NCI-H1417 treated with DMSO at 0.1 percent for 48 hours (cell line): ENCODE results near the gene SPECC1L.
"Not testable (repeated sequence)": the region's sequence is repeated elsewhere in the genome, so short reads cannot be mapped to it uniquely, and the experiment has no call there.

Source experiments
- DNase-seq: peaks from one replicate; lab custom pipeline; 2025; lab: John Stamatoyannopoulos, UW

Gene SPECC1L

GRCh38 chr22:24245584-24246561, 24.8 kb upstream of the SPECC1L start:
- not testable (repeated sequence) for DNase-seq

- DNase-seq: no peak
These were observed 23.6 kb upstream of the SPECC1L start for GRCh38 chr22:24247011-24247507.

- no peak for DNase-seq
These were observed 22.9 kb upstream of the SPECC1L start for GRCh38 chr22:24247564-24248344.

GRCh38 chr22:24248611-24249010, 22.0 kb upstream of the SPECC1L start:
- DNase-seq: not testable (repeated sequence)

DNA sequence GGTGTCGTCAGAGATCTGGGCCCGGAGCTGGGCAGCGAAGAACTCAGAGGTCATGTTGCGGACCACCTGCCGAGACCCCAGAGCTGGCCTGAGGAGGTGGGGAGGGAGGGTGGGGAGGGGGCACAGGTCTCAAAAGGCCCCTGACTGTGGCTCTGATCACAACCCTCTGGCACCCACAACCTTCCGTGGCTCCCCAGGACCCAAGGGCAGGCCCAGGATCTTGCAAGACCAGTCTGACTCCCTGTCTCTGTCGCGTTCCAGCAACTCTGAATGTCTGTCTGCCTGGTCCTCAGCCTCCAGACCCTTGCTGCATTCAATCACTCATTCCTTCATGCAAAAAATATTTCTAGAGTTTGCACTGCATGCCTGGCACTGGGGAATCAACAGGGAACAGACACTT, 21.2 kb upstream of the SPECC1L start:
- not testable (repeated sequence) for DNase-seq

DNA sequence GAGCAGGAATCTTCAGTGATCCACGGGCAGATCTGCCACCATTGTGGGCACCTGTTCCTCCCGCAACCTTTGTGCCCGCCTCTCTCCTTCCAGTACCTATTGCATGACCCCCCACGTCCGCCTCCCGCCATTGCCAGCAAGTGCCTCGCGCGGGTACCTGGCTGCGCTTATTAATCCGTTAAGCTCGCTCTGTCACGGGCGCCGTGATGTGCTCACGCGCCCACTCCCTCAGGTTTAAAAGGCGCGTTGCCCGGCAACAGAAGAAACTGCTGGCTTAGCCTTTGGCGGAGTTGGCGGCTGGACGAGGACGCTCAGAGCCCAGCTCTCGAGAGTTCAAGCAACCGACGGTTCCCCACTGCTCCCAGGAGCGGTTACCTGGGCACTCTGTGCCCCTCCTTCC, 19.3 kb upstream of the SPECC1L start:
- DNase-seq: not testable (repeated sequence)

GRCh38 chr22:24253126-24253525, 17.5 kb upstream of the SPECC1L start:
- not testable (repeated sequence) for DNase-seq

DNA sequence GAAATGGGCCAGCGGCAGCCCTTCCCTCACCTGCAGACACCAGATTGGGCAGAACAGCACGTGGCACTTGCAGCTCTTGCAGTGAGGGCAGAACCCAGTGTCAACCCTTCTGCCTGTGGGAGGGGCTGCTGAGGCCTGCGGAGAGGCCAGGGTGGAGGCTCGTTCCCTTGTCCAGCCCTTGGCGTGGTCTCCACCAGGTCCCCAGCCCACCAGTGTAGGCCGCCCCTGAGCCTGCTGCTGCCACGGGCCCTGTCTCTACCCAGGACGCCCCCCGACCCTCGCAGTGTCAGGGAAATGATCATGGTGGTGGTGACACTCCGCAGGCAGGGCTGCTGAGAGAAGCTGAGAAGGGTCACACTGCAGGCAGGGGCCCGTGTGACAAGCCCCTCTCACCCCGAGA, 14.5 kb upstream of the SPECC1L start:
- DNase-seq: not testable (repeated sequence)

DNA sequence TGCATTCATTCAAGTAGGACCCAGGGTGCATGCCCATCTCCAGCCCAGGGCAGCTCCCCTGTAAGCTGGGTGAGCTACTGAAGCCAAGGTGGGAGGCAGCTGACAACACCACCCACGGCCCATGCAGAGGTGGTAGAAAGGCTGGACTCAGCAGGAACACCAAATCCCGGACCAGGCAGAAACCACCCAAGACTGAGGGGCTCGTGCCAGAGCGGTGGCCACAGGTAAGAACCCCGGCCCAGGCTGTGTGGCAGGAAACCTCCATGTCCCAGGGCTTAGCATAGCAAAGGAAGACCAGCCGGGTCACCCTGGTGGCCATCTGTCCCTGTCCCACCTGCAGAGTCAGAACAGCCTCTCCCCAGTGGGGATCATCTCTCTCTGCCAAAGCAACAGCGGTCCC, 13.9 kb upstream of the SPECC1L start:
- not testable (repeated sequence) for DNase-seq

- not testable (repeated sequence) for DNase-seq
These were observed 11.2 kb upstream of the SPECC1L start for GRCh38 chr22:24259459-24259858.

GRCh38 chr22:24262185-24262749, 8.4 kb upstream of the SPECC1L start:
- not testable (repeated sequence) for DNase-seq

DNA sequence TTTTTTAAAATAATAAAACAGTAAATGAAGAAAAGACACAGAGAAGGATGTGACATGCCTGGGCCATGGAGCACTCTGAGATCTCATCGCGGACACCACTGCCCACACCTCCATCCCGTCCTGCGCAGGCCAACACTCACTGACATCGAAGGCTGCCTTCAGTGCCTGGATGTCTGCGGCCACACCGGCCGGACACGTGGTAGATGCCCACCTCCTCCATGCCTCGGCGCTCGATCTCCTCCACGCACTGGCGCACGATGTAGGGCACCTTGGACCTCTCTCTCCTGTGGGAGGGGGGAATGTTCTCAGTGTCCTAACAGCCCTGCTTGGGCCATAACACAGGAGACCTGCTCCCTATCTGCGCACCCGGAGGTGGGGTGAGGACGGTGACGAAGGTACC, 7.2 kb upstream of the SPECC1L start:
- DNase-seq: not testable (repeated sequence)

- DNase-seq: not testable (repeated sequence)
These were observed 6.2 kb upstream of the SPECC1L start for GRCh38 chr22:24264329-24264896.

DNA sequence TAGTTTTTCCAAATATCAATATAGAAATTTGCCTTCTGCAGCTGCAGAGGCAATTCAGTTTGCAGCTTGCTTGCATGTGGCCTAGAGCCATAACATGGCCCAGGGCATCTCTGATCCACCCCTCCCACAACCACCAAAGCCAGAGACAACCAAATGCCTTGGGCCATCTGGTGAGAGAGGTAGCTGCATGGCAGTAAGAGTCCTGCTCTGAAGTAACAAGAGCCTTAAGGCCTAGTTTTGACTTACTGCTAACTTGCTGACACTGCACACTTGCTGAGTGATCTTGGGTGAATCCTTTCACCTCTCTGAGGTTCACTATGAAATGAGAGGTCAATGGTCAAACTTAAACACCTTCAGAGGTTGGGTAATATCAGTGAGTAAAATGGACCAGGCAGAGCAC, 4.9 kb upstream of the SPECC1L start:
- no peak for DNase-seq

DNA sequence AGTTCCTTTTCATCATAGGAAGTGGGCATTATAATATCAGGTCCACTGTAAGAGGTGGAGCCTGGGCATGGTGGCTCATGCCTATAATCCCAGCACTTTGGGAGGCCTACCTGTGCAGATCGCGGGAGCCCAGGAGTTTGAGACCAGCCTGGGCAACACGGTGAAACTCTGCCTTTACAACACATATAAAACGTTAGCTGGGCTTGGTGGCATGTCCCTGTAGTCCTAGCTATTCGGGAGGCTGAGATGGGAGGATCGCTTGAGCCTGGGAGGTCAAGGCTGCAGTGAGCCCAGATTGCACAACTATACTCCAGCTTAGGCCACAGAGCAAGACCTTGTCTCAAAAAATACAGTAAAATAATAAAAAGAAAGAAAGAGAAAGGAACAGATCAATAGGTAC, 4.1 kb upstream of the SPECC1L start:
- not testable (repeated sequence) for DNase-seq

- DNase-seq: no peak
These were observed 789 bp downstream of the SPECC1L start for GRCh38 chr22:24271386-24271854.

GRCh38 chr22:24273031-24273430, 2.4 kb downstream of the SPECC1L start:
- not testable (repeated sequence) for DNase-seq

DNA sequence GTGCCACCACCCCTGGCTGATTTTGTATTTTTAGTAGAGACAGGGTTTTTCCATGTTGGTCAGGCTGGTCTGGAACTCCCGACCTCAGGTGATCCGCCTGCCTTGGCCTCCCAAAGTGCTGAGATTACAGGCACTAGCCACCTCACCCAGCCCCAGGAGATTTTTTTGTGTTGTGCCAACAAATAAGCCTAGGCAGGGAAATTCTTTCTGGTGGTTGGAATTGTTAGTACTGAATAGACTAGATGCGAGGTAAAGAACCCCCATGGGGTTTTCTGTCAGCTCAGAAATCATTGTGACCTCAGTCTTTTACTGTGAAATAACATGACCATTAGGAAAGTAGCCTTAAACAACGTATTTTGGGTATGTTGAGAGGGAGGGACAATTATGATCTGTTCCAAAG, 3.3 kb downstream of the SPECC1L start:
- not testable (repeated sequence) for DNase-seq

GRCh38 chr22:24274696-24275405, 4.2 kb downstream of the SPECC1L start:
- DNase-seq: not testable (repeated sequence)

DNA sequence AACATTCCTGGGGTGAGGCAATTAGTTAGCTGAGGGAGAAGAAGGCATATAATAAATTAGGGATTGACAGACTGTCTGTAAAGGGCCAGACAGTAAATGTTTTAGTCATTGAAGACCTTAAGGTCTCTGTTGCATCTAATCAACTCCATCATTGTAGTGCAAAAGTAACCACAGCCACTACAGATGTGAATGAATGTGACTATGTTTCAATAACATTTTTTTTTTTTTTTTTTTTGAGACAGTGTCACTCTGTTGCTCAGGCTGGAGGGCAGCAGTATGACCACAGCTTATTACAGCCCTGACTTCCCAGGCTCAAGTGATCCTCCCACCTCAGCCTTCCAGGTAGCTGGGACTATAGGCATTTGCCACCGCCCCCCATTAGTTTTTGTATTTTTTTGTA, 9.7 kb downstream of the SPECC1L start:
- not testable (repeated sequence) for DNase-seq

DNA sequence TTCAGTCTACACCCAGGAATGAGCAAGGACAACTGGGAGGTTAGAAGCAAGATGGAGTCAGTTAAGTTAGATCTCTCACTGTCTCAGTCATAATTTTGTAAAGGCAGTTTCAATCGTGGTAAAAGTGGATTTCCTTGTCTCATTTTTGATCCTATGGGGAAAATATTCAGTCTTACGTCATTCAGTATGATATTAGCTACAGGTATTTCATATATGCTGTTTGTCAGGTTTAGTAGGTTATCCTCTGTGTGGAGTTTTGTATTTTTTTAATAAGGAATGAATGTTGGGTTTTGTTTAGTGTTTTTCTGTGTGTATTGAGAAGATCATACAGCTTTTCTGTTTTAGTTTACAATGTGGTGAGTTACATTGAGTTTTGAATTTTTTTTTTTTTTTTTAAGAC, 11.8 kb downstream of the SPECC1L start:
- no peak for DNase-seq
